CD14-positive monocyte (primary cell): Measurements from ENCODE around the gene USB1. TPM values are rescaled to one million over a fixed set of nuclear protein-coding genes. Genes with fewer than 3 reads are reported as not detected.

Source experiments
- DNase-seq, 3 donors: peaks; one replicate each; pipeline ENCODE4 v3.0.0-alpha.2; 2011 to 2022
- H2AFZ ChIP-seq: 2 replicates; pipeline ENCODE4 v1.6.0; 2012; ENCODE audit warnings: mild to moderate bottlenecking, low read depth, low read length, inconsistent platforms; ENCODE audit not compliant: insufficient read depth, poor library complexity, severe bottlenecking
- H3K27ac ChIP-seq, 2 donors: 1 replicate in 1 of 2; 2 replicates in 1 of 2; pipeline ENCODE4 v1.5.1; 2012 to 2013; ENCODE audit warnings: low read length in 2 of 2, control low read depth in 1 of 2, inconsistent platforms in 1 of 2, low read depth in 1 of 2, mild to moderate bottlenecking in 1 of 2
- H3K27me3 ChIP-seq, 2 donors: one replicate each; pipeline versions ENCODE4 v1.6.0 to v1.6.1; 2011 to 2013; ENCODE audit warnings: low read length in 2 of 2; ENCODE audit not compliant: control insufficient read depth in 2 of 2, insufficient read depth in 2 of 2
- H3K36me3 ChIP-seq, 2 donors: replicated peaks in 1 of 2; 1 replicate in 1 of 2; 2 replicates in 1 of 2; pipeline versions ENCODE4 v1.5.1 to v1.6.1; 2012 to 2013; ENCODE audit warnings: low read length in 2 of 2, control low read depth in 1 of 2, inconsistent platforms in 1 of 2, mild to moderate bottlenecking in 1 of 2; ENCODE audit not compliant: insufficient read depth in 2 of 2, control insufficient read depth in 1 of 2
- H3K4me1 ChIP-seq, 2 donors: 1 replicate in 1 of 2; 2 replicates in 1 of 2; pipeline versions ENCODE4 v1.5.1 to v1.6.1; 2012 to 2013; ENCODE audit warnings: low read length in 2 of 2, control low read depth in 1 of 2, inconsistent platforms in 1 of 2, mild to moderate bottlenecking in 1 of 2, moderate library complexity in 1 of 2; ENCODE audit not compliant: insufficient read depth in 2 of 2, control insufficient read depth in 1 of 2
- H3K4me2 ChIP-seq: replicated peaks from 2 replicates; pipeline ENCODE3; 2012; ENCODE audit warnings: low read length, moderate library complexity, mild to moderate bottlenecking; ENCODE audit not compliant: poor library complexity, severe bottlenecking; ENCODE audit errors: extremely low read depth
- H3K4me3 ChIP-seq, 3 experiments: fragments of 200-600 bp in 1 of 3; sonication (generic) in 1 of 3; replicated peaks in 1 of 3; 1 replicate in 2 of 3; 2 replicates in 1 of 3; pipeline ENCODE4 v1.5.1; 2011 to 2013; ENCODE audit warnings: low read length in 3 of 3, mild to moderate bottlenecking in 3 of 3, control low read depth in 2 of 3, low read depth in 2 of 3, inconsistent platforms in 1 of 3, moderate library complexity in 1 of 3
- H3K79me2 ChIP-seq: 2 replicates; pipeline ENCODE4 v1.6.0; 2012; ENCODE audit warnings: mild to moderate bottlenecking, control low read depth, inconsistent platforms, low read length, moderate library complexity; ENCODE audit not compliant: insufficient read depth
- H3K9ac ChIP-seq: 2 replicates; pipeline ENCODE4 v1.6.0; 2017; ENCODE audit warnings: low read length, mild to moderate bottlenecking; ENCODE audit not compliant: insufficient read depth, poor library complexity, severe bottlenecking
- H3K9me3 ChIP-seq, 2 donors: replicated peaks in 1 of 2; 1 replicate in 1 of 2; 2 replicates in 1 of 2; pipeline versions ENCODE4 v1.5.1 to v1.6.1; 2012 to 2013; ENCODE audit warnings: low read length in 2 of 2, control low read depth in 1 of 2; ENCODE audit not compliant: control insufficient read depth in 1 of 2, insufficient read depth in 1 of 2
- H4K20me1 ChIP-seq: 2 replicates; pipeline ENCODE4 v1.6.0; 2012; ENCODE audit warnings: mild to moderate bottlenecking, low read length, control low read depth, moderate library complexity; ENCODE audit not compliant: insufficient read depth
- H3K27ac Mint-ChIP-seq, 7 donors: one replicate each; pipeline ENCODE4 v1.8.0; 2020; ENCODE audit warnings: mild to moderate bottlenecking in 7 of 7, mixed read lengths in 7 of 7, moderate library complexity in 6 of 7, inconsistent platforms in 2 of 7
- H3K27me3 Mint-ChIP-seq, 3 donors: one replicate each; pipeline ENCODE4 v1.8.0; 2021 to 2022; ENCODE audit warnings: low read depth in 3 of 3, mild to moderate bottlenecking in 3 of 3, mixed read lengths in 3 of 3, moderate library complexity in 3 of 3, inconsistent platforms in 1 of 3
- H3K36me3 Mint-ChIP-seq, 2 donors: one replicate each; pipeline ENCODE4 v1.8.0; 2020; ENCODE audit warnings: mixed read lengths in 2 of 2, inconsistent platforms in 1 of 2, mild to moderate bottlenecking in 1 of 2
- H3K4me1 Mint-ChIP-seq: one replicate; pipeline ENCODE4 v1.8.0; 2020; ENCODE audit warnings: mild to moderate bottlenecking, mixed read lengths
- H3K4me3 Mint-ChIP-seq, 2 donors: one replicate each; pipeline ENCODE4 v1.8.0; 2020; ENCODE audit warnings: mild to moderate bottlenecking in 2 of 2, mixed read lengths in 2 of 2, moderate library complexity in 1 of 2
- H3K9me3 Mint-ChIP-seq, 7 donors: one replicate each; pipeline ENCODE4 v1.8.0; 2020 to 2022; ENCODE audit warnings: mixed read lengths in 7 of 7, mild to moderate bottlenecking in 6 of 7, moderate library complexity in 6 of 7, inconsistent platforms in 2 of 7
- WGBS: methylation state at CpG from one replicate; pipeline ENCODE4 v1.1.5; 2013; ENCODE audit warnings: missing lambda C conversion rate; ENCODE audit not compliant: insufficient coverage; 5-methylcytosine and 5-hydroxymethylcytosine counted together
- intact Hi-C, 2 donors: fragments of 100-400 bp; cut with micrococcal nuclease; formaldehyde crosslinking; loops; one replicate each; pipeline versions ENCODE4 v1.15.0 to v1.15.1; 2023
- polyA plus RNA-seq, 3 donors: library from polyadenylated mRNA; depleted of rRNA in 1 of 3; unstranded in 2 of 3; stranded (reverse) in 1 of 3; fragments of 300-500 nt in 2 of 3; fragments of >200 nt in 1 of 3; fragmentation: Illumina TruSeq in 2 of 3; gene quantifications; 1 replicate in 2 of 3; 2 replicates in 1 of 3; pipeline ENCODE4 v1.2.3, GENCODE V29; 2012 to 2021
- TF ChIP-seq, protein P1 (sequence below): fragments of 200-600 bp; IDR thresholded peaks from one replicate; pipeline ENCODE4 v1.8.0; 2022; ENCODE audit warnings: antibody characterized with exemption, mild to moderate bottlenecking

Gene USB1
- polyA plus RNA-seq, 3 donors, result 25.7 to 55.7 (median 44.4) TPM

GRCh38 chr16:58063377-58064076 is 62.3 kb downstream of the USB1 start:
- whole genome bisulfite sequencing, result 83% methylated on average over 6 of the region's 8 CpGs
- intact Hi-C loops, result no loop called here
- Histone ChIP-seq H3K27ac (no peak overlapping the region), H3K27me3 (no peaks in the 10 kb centered on the region), H3K9me3 (no peaks in the 10 kb centered on the region), H3K9ac (no peak overlapping the region), H3K4me2 (no peak overlapping the region), H3K79me2 (no peaks in the 10 kb centered on the region), H2AFZ (no peak overlapping the region), H4K20me1 (no peaks in the 10 kb centered on the region), H3K36me3 (no peaks in the 10 kb centered on the region), H3K4me3 (no peak overlapping the region), H3K4me1 (no peaks in the 10 kb centered on the region)
- TF ChIP-seq, protein P1, sequence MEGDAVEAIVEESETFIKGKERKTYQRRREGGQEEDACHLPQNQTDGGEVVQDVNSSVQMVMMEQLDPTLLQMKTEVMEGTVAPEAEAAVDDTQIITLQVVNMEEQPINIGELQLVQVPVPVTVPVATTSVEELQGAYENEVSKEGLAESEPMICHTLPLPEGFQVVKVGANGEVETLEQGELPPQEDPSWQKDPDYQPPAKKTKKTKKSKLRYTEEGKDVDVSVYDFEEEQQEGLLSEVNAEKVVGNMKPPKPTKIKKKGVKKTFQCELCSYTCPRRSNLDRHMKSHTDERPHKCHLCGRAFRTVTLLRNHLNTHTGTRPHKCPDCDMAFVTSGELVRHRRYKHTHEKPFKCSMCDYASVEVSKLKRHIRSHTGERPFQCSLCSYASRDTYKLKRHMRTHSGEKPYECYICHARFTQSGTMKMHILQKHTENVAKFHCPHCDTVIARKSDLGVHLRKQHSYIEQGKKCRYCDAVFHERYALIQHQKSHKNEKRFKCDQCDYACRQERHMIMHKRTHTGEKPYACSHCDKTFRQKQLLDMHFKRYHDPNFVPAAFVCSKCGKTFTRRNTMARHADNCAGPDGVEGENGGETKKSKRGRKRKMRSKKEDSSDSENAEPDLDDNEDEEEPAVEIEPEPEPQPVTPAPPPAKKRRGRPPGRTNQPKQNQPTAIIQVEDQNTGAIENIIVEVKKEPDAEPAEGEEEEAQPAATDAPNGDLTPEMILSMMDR, result no peak
- Mint-ChIP-seq H3K4me1 (no peaks in the 10 kb centered on the region), H3K9me3 (peaks cover 0 to under 1% (median 0%) of the 10 kb centered on the region in 7 donors), H3K27ac (peak overlapping the region in 1 of 7 donors; percentile 18), H3K27me3 (peaks cover 0 to 2% (median 0%) of the 10 kb centered on the region in 3 donors), H3K4me3 (no peak overlapping the region), H3K36me3 (no peaks in the 10 kb centered on the region)
- no peak for DNase-seq

DNA sequence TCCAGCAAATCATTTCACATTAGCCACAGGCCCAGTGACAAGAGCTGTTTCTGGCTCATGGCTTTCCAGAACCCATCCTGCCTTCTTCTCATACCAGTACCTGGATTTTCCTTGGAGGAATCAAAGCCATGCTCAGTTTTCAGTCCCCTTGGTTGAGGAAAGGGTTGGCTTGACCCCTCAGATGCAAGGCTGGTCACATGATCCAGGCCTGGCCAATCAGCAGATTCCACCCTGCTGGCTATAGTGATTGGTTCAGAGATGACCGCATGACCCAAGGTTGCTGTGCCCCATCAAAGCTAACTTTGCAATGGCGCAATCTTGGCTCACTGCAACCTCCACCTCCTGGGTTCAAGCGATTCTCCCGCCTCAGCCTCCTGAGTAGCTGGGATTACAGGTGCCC is 69.4 kb downstream of the USB1 start:
- Histone ChIP-seq H3K79me2 (no peaks in the 10 kb centered on the region), H3K36me3 (no peaks in the 10 kb centered on the region), H3K9ac (no peak overlapping the region), H3K4me3 (no peak overlapping the region), H3K4me2 (no peak overlapping the region), H3K27ac (no peak overlapping the region), H3K27me3 (no peaks in the 10 kb centered on the region), H3K4me1 (no peaks in the 10 kb centered on the region), H4K20me1 (no peaks in the 10 kb centered on the region), H3K9me3 (no peaks in the 10 kb centered on the region), H2AFZ (no peak overlapping the region)
- no peak for DNase-seq
- Mint-ChIP-seq H3K9me3 (peaks cover 0 to 8% (median 3%) of the 10 kb centered on the region in 7 donors), H3K4me1 (no peaks in the 10 kb centered on the region), H3K36me3 (no peaks in the 10 kb centered on the region), H3K27ac (no peak overlapping the region), H3K4me3 (no peak overlapping the region), H3K27me3 (peaks cover 0 to 6% (median 0%) of the 10 kb centered on the region in 3 donors)
- TF ChIP-seq, protein P1, result no peak
- intact Hi-C loops, result no loop called here
- WGBS, result no CpG with 5 or more reads among the region's 4 CpGs

Other genes with a start within 250 kb of the USB1 start
- 1 to 10 TPM in 1 of 3 donors, under 1 TPM in 1, not detected in 1; 0.24 to 1.7 TPM for gene KIFC3, start 198.9 kb upstream of the USB1 start, polyA plus RNA-seq
- gene CNGB1, start 30.3 kb upstream of the USB1 start, polyA plus RNA-seq, result not detected
- gene ZNF319, start 735 bp upstream of the USB1 start, polyA plus RNA-seq, result 10 to 100 TPM in 1 of 3 donors, 1 to 10 TPM in 2; 1.9 to 11.5 (median 4.7) TPM
- gene MMP15, start 24.3 kb downstream of the USB1 start, polyA plus RNA-seq, result not detected
- 10 to 100 TPM; 17.3 to 24.0 (median 18.8) TPM for gene CFAP20, start 128.0 kb downstream of the USB1 start, polyA plus RNA-seq
- 10 to 100 TPM in 1 of 3 donors, 1 to 10 TPM in 2; 1.6 to 24.7 (median 9.2) TPM for gene CSNK2A2, start 196.7 kb downstream of the USB1 start, polyA plus RNA-seq